Measurements from ENCODE around the gene JPT1.
"Not testable (repeated sequence)": the region's sequence is repeated elsewhere in the genome, so short reads cannot be mapped to it uniquely, and the experiment has no call there.

Gene JPT1

GRCh38 chr17:75158480-75158879 lies 4.2 kb upstream of the JPT1 start:
- not testable (repeated sequence) for DNase-seq (ENCODE audit: low read depth in 2 of 2, low spot score in 1 of 2)

GRCh38 chr17:75155191-75155601 lies 884 bp upstream of the JPT1 start:
- DNase-seq (ENCODE audit: low read depth in 2 of 2, low spot score in 1 of 2), result no peak

- DNase-seq (ENCODE audit: low read depth in 2 of 2, low spot score in 1 of 2), result no peak
Measured at GRCh38 chr17:75153780-75154194, 525 bp downstream of the JPT1 start.

GRCh38 chr17:75152922-75153779 lies 1.2 kb downstream of the JPT1 start:
- DNase-seq (ENCODE audit: low read depth in 2 of 2, low spot score in 1 of 2), result no peak

GRCh38 chr17:75152523-75152921 lies 1.8 kb downstream of the JPT1 start:
- DNase-seq (ENCODE audit: low read depth in 2 of 2, low spot score in 1 of 2), result no peak

- DNase-seq (ENCODE audit: low read depth in 2 of 2, low spot score in 1 of 2), result no peak
Measured at GRCh38 chr17:75151930-75152329, 2.4 kb downstream of the JPT1 start.

GRCh38 chr17:75147878-75148546 lies 6.3 kb downstream of the JPT1 start:
- no peak for DNase-seq (ENCODE audit: low read depth in 2 of 2, low spot score in 1 of 2)

- no peak for DNase-seq (ENCODE audit: low read depth in 2 of 2, low spot score in 1 of 2)
Measured at GRCh38 chr17:75146592-75146991, 7.7 kb downstream of the JPT1 start.

GRCh38 chr17:75144816-75145512 lies 9.3 kb downstream of the JPT1 start:
- no peak for DNase-seq (ENCODE audit: low read depth in 2 of 2, low spot score in 1 of 2)

GRCh38 chr17:75142236-75142971 lies 11.9 kb downstream of the JPT1 start:
- DNase-seq (ENCODE audit: low read depth in 2 of 2, low spot score in 1 of 2), result no peak

GRCh38 chr17:75138519-75138918 lies 15.8 kb downstream of the JPT1 start:
- no peak for DNase-seq (ENCODE audit: low read depth in 2 of 2, low spot score in 1 of 2)

- not testable (repeated sequence) for DNase-seq (ENCODE audit: low read depth in 2 of 2, low spot score in 1 of 2)
Measured at GRCh38 chr17:75137762-75138161, 16.6 kb downstream of the JPT1 start.

GRCh38 chr17:75135946-75136345 lies 18.4 kb downstream of the JPT1 start:
- DNase-seq (ENCODE audit: low read depth in 2 of 2, low spot score in 1 of 2), result no peak

- DNase-seq (ENCODE audit: low read depth in 2 of 2, low spot score in 1 of 2), result no peak
Measured at GRCh38 chr17:75135452-75135851, 18.9 kb downstream of the JPT1 start.

- not testable (repeated sequence) for DNase-seq (ENCODE audit: low read depth in 2 of 2, low spot score in 1 of 2)
Measured at GRCh38 chr17:75133607-75134347, 20.5 kb downstream of the JPT1 start.

GRCh38 chr17:75133001-75133400 lies 21.3 kb downstream of the JPT1 start:
- no peak for DNase-seq (ENCODE audit: low read depth in 2 of 2, low spot score in 1 of 2)

- DNase-seq (ENCODE audit: low read depth in 2 of 2, low spot score in 1 of 2), result not testable (repeated sequence)
Measured at GRCh38 chr17:75132018-75133000, 22.0 kb downstream of the JPT1 start.

- DNase-seq (ENCODE audit: low read depth in 2 of 2, low spot score in 1 of 2), result no peak
Measured at GRCh38 chr17:75131278-75132017, 22.9 kb downstream of the JPT1 start, which contains the start of gene NT5C. TSS of gene NT5C (minus strand) at chr17:75131742. CDS start at chr17:75131707, 35 bp downstream.

All from stimulated activated CD8-positive, alpha-beta memory T cell treated with anti-CD3 and anti-CD28 coated beads, Interleukin-4, amount 100 ng/mL, for 1 hour (primary cell).